Uterus (tissue), 2 donors: ENCODE measurements around the gene TLR6.

ENCODE experiments used
- CTCF ChIP-seq, 4 experiments: fragments of 200-600 bp in 2 of 4; fragments of 450-650 bp in 2 of 4; sonication (generic) in 2 of 4; IDR thresholded peaks; one replicate each; pipeline ENCODE4 v1.5.1; 2016 to 2019; ENCODE audit warnings: antibody characterized with exemption in 4 of 4, mild to moderate bottlenecking in 2 of 4, moderate library complexity in 1 of 4
- POLR2A ChIP-seq, 2 donors: fragments of 450-650 bp; IDR thresholded peaks; one replicate each; pipeline ENCODE4 v1.6.1; 2016; ENCODE audit warnings: antibody characterized with exemption in 2 of 2, mild to moderate bottlenecking in 1 of 2, moderate library complexity in 1 of 2

GRCh38 chr4:38788317-38788716 lies 68.3 kb downstream of the TLR6 start:
- no peak for TF ChIP-seq CTCF (IDR thresholded peaks at IDR 0.05)
- no peak for TF ChIP-seq POLR2A (IDR thresholded peaks at IDR 0.05)
